ENCODE data around the gene GCA.

DNA sequence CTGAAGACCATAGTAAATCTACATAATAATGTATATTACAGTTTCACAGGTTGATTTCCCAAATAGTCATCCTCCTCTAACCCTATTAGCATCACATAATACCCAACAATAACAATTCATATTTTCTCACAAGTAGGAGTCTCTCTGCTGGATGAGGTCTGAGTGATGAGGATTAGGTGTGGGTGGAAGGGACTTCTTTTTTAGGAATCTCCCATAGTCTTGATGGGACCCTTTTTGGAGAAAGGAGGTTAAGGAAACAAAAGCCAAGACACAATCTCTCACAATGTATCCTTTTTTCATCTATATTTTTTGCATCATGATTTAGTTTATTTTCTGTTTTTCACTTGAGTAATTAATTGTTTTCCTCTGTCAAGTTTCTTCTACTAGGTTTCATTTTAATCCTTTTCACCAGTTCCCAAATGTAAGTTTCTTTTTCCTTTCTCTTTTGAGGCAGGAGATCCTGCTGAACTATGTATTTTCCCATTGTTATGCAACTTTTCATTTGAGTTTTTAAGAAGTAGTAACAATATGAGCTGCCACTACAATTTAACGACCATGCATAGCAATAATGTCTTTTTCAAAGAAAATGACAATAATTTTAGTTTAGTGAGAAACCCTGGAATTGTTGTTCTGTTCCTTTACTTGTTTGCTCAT, 22.9 kb upstream of the GCA start:
- TF ChIP-seq, protein P1, sequence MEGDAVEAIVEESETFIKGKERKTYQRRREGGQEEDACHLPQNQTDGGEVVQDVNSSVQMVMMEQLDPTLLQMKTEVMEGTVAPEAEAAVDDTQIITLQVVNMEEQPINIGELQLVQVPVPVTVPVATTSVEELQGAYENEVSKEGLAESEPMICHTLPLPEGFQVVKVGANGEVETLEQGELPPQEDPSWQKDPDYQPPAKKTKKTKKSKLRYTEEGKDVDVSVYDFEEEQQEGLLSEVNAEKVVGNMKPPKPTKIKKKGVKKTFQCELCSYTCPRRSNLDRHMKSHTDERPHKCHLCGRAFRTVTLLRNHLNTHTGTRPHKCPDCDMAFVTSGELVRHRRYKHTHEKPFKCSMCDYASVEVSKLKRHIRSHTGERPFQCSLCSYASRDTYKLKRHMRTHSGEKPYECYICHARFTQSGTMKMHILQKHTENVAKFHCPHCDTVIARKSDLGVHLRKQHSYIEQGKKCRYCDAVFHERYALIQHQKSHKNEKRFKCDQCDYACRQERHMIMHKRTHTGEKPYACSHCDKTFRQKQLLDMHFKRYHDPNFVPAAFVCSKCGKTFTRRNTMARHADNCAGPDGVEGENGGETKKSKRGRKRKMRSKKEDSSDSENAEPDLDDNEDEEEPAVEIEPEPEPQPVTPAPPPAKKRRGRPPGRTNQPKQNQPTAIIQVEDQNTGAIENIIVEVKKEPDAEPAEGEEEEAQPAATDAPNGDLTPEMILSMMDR (IDR thresholded peaks at IDR 0.05; ENCODE audit: low read depth, low read length, missing input control), result no peak
- no peak for TF ChIP-seq JUND (IDR thresholded peaks at IDR 0.05)

Measured in liver (tissue), 3 donors.